K562 (cell line): ENCODE results near the gene PPP1R15B. TPM values are rescaled to one million over a fixed set of nuclear protein-coding genes. Genes with fewer than 3 reads are reported as not detected.

Source experiments
- BRCA1 ChIP-seq, 2 experiments: fragments of 450-650 bp in 1 of 2; sonication (generic) in 1 of 2; formaldehyde crosslinking in 1 of 2; IDR thresholded peaks; 2 replicates each; pipeline versions ENCODE4 v1.5.0 to v1.6.1; 2017 to 2020; ENCODE audit warnings: mild to moderate bottlenecking in 1 of 2, missing genetic modification reagents in 1 of 2
- E2F3 ChIP-seq: fragments of 250-450 bp; sonication (Bioruptor Pico); IDR thresholded peaks from 2 replicates; pipeline ENCODE4 v1.4.0; 2020; ENCODE audit warnings: mild to moderate bottlenecking
- KDM2B ChIP-seq: fragments of 250-450 bp; sonication (Bioruptor Pico); IDR thresholded peaks from 2 replicates; pipeline ENCODE4 v1.8.0; 2021; ENCODE audit warnings: mild to moderate bottlenecking, moderate library complexity
- MAX ChIP-seq: sonication (generic); formaldehyde crosslinking; IDR thresholded peaks from 2 replicates; pipeline ENCODE4 v1.9.0; 2022; ENCODE audit warnings: mild to moderate bottlenecking, missing genetic modification reagents
- NR2C2 ChIP-seq, 2 experiments: fragments of 200-800 bp in 1 of 2; sonication (Bioruptor generic) in 1 of 2; sonication (generic) in 1 of 2; formaldehyde crosslinking in 1 of 2; IDR thresholded peaks; 2 replicates each; pipeline versions ENCODE4 v1.6.1 to v1.8.0; 2016 to 2022; ENCODE audit warnings: mild to moderate bottlenecking in 1 of 2, missing compliant biosample characterization in 1 of 2, missing genetic modification characterization in 1 of 2, missing genetic modification reagents in 1 of 2
- PML ChIP-seq: IDR thresholded peaks from 2 replicates; pipeline ENCODE4 v1.6.1; 2012; ENCODE audit warnings: low read length, inconsistent platforms
- POLR2A ChIP-seq: fragments of 450-650 bp; conservative IDR thresholded peaks from 2 replicates; pipeline ENCODE4 v1.6.1; 2016
- POLR2H ChIP-seq: IDR thresholded peaks from 2 replicates; pipeline ENCODE4 v1.6.1; 2016; ENCODE audit warnings: missing genetic modification characterization, low read depth, mild to moderate bottlenecking, control low read depth, missing compliant biosample characterization, moderate library complexity
- POU5F1 ChIP-seq: fragments of 150-350 bp; IDR thresholded peaks from 2 replicates; pipeline ENCODE4 v1.6.1; 2014; ENCODE audit warnings: borderline replicate concordance, low read length, low read depth, mild to moderate bottlenecking; ENCODE audit not compliant: partially characterized antibody
- TAF7 ChIP-seq: fragments of 450-650 bp; IDR thresholded peaks from 2 replicates; pipeline ENCODE4 v1.6.1; 2016; ENCODE audit warnings: missing genetic modification characterization, missing compliant biosample characterization
- TARDBP ChIP-seq: fragments of 450-650 bp; IDR thresholded peaks from 2 replicates; pipeline ENCODE4 v1.6.1; 2016
- TRIM24 ChIP-seq, 2 experiments: fragments of 450-650 bp; IDR thresholded peaks; 2 replicates each; pipeline ENCODE4 v1.6.1; 2016
- TRIM28 ChIP-seq: fragments of 450-650 bp; IDR thresholded peaks from 2 replicates; pipeline ENCODE4 v1.6.1; 2017
- ZBTB17 ChIP-seq: fragments of 450-650 bp; formaldehyde crosslinking; IDR thresholded peaks from 2 replicates; pipeline ENCODE4 v1.4.0; 2020; ENCODE audit warnings: mild to moderate bottlenecking
- ZNF354B ChIP-seq: fragments of 250-450 bp; sonication (Bioruptor Pico); IDR thresholded peaks from 2 replicates; pipeline ENCODE4 v1.4.0; 2020
- ZNF407 ChIP-seq: fragments of 450-650 bp; IDR thresholded peaks from 2 replicates; pipeline ENCODE4 v1.6.1; 2016; ENCODE audit warnings: low read depth
- polyA plus RNA-seq, 8 experiments: library from polyadenylated mRNA; depleted of rRNA in 4 of 8; stranded (reverse) in 5 of 8; unstranded in 3 of 8; fragments of >200 nt; fragmentation: Nextera tagmentation in 2 of 8; fragmentation: Illumina TruSeq in 1 of 8; extraction: Ambion mirVana in 2 of 8; extraction: Trizol in 1 of 8; gene quantifications; 2 replicates each; pipeline versions ENCODE4 v1.2.1 to v1.2.3, GENCODE V29; 2011 to 2014; ENCODE audit warnings: inconsistent platforms in 1 of 8, missing spikeins in 1 of 8
- total RNA-seq, 7 experiments: library from RNA; depleted of rRNA in 6 of 7; stranded (reverse); fragments of >200 nt in 6 of 7; fragmentation: Illumina TruSeq in 2 of 7; extraction: Trizol in 2 of 7; gene quantifications; 2 replicates each; pipeline versions ENCODE4 v1.2.1 to v1.2.3, GENCODE V29; 2011 to 2021; ENCODE audit warnings: low replicate concordance in 1 of 7
- TF ChIP-seq, protein P1 (sequence below): fragments of 250-450 bp; sonication (Bioruptor Pico); IDR thresholded peaks from 2 replicates; pipeline ENCODE4 v1.8.0; 2021; ENCODE audit warnings: mild to moderate bottlenecking, moderate library complexity
- TF ChIP-seq, protein P2 (sequence below): fragments of 450-650 bp; formaldehyde crosslinking; IDR thresholded peaks from 2 replicates; pipeline ENCODE4 v1.4.0; 2022; ENCODE audit warnings: mild to moderate bottlenecking, moderate library complexity

Gene PPP1R15B
- total and polyA plus RNA-seq, 9 of the 15 experiments (the other 6 are each of a cell fraction or from before 2014, with no cell fraction given): 17.0 to 48.1 (median 30.8) TPM

GRCh38 chr1:204411451-204412204, at the start of gene PPP1R15B (continued):
- TF ChIP-seq, protein P1, sequence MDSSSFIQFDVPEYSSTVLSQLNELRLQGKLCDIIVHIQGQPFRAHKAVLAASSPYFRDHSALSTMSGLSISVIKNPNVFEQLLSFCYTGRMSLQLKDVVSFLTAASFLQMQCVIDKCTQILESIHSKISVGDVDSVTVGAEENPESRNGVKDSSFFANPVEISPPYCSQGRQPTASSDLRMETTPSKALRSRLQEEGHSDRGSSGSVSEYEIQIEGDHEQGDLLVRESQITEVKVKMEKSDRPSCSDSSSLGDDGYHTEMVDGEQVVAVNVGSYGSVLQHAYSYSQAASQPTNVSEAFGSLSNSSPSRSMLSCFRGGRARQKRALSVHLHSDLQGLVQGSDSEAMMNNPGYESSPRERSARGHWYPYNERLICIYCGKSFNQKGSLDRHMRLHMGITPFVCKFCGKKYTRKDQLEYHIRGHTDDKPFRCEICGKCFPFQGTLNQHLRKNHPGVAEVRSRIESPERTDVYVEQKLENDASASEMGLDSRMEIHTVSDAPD (CRISPR knock-in tag): no peak
- TF ChIP-seq E2F3 (CRISPR knock-in tag) (peak; percentile 90), NR2C2 (CRISPR knock-in tag; IDR thresholded peaks at IDR 0.05) (0 out of 2 replicates have a peak, but pooled peaks have one; percentile 32), NR2C2 (tag; IDR thresholded peaks at IDR 0.05) (peak; percentile 95), KDM2B (CRISPR knock-in tag) (no peak), MAX (CRISPR knock-in tag) (peak; percentile 78), TRIM24 (IDR thresholded peaks at IDR 0.05) (no peak), POU5F1 (peak; percentile 77), ZNF407 (peak; percentile 93), POLR2A (peak; percentile 97), BRCA1 (IDR thresholded peaks at IDR 0.05) (no peak), BRCA1 (CRISPR knock-in tag; IDR thresholded peaks at IDR 0.05) (no peak), TARDBP (0 out of 2 replicates have a peak, but pooled peaks have one; percentile 29), TAF7 (tag) (peak; percentile 93), POLR2H (tag) (peak; percentile 96), ZNF354B (CRISPR knock-in tag) (no peak), PML (peak; percentile 88), ZBTB17 (CRISPR knock-in tag) (peak; percentile 57; the same call in 1 of the 2 replicates), TRIM28 (0 out of 2 replicates have a peak, but pooled peaks have one; percentile 48)
- TF ChIP-seq, protein P2, sequence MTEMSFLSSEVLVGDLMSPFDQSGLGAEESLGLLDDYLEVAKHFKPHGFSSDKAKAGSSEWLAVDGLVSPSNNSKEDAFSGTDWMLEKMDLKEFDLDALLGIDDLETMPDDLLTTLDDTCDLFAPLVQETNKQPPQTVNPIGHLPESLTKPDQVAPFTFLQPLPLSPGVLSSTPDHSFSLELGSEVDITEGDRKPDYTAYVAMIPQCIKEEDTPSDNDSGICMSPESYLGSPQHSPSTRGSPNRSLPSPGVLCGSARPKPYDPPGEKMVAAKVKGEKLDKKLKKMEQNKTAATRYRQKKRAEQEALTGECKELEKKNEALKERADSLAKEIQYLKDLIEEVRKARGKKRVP: peak; percentile 98
